HG02981 (cell line): ENCODE data around the gene HCN1.
"Not testable (repeated sequence)": the region's sequence is repeated elsewhere in the genome, so short reads cannot be mapped to it uniquely, and the experiment has no call there.

Experiments used
- ATAC-seq: cut with Tn5 transposase; IDR thresholded peaks from one replicate; pipeline ENCODE4 v1.9.1; 2021; ENCODE audit warnings: mild to moderate bottlenecking, moderate library complexity; ENCODE audit not compliant: unreplicated experiment

Gene HCN1

GRCh38 chr5:45622365-45622764 is 73.8 kb downstream of the HCN1 start:
- no peak for ATAC-seq

- ATAC-seq, result no peak
Observed at GRCh38 chr5:45617859-45618416, 78.2 kb downstream of the HCN1 start.

- ATAC-seq, result no peak
Observed at GRCh38 chr5:45609661-45610060, 86.5 kb downstream of the HCN1 start.

GRCh38 chr5:45604092-45604491 is 92.1 kb downstream of the HCN1 start:
- ATAC-seq, result no peak

GRCh38 chr5:45601424-45601823 is 94.8 kb downstream of the HCN1 start:
- ATAC-seq, result no peak

- ATAC-seq, result no peak
Observed at GRCh38 chr5:45596320-45596719, 99.9 kb downstream of the HCN1 start.

- ATAC-seq, result not testable (repeated sequence)
Observed at GRCh38 chr5:45586001-45586400, 110.2 kb downstream of the HCN1 start.

GRCh38 chr5:45578270-45578669 is 117.9 kb downstream of the HCN1 start:
- no peak for ATAC-seq

GRCh38 chr5:45568813-45569212 is 127.4 kb downstream of the HCN1 start:
- no peak for ATAC-seq

- ATAC-seq, result no peak
Observed at GRCh38 chr5:45542421-45542820, 153.8 kb downstream of the HCN1 start.

GRCh38 chr5:45533663-45534062 is 162.5 kb downstream of the HCN1 start:
- no peak for ATAC-seq

- ATAC-seq, result no peak
Observed at GRCh38 chr5:45532826-45533624, 163.2 kb downstream of the HCN1 start.

- no peak for ATAC-seq
Observed at GRCh38 chr5:45521067-45521466, 175.1 kb downstream of the HCN1 start.

GRCh38 chr5:45512521-45512920 is 183.7 kb downstream of the HCN1 start:
- ATAC-seq, result no peak

- no peak for ATAC-seq
Observed at GRCh38 chr5:45509371-45509770, 186.8 kb downstream of the HCN1 start.

- ATAC-seq, result no peak
Observed at GRCh38 chr5:45508135-45508534, 188.0 kb downstream of the HCN1 start.

- ATAC-seq, result no peak
Observed at GRCh38 chr5:45507178-45507577, 189.0 kb downstream of the HCN1 start.

- ATAC-seq, result not testable (repeated sequence)
Observed at GRCh38 chr5:45499006-45499405, 197.2 kb downstream of the HCN1 start.

- no peak for ATAC-seq
Observed at GRCh38 chr5:45491368-45491767, 204.8 kb downstream of the HCN1 start.

- ATAC-seq, result no peak
Observed at GRCh38 chr5:45484781-45485180, 211.4 kb downstream of the HCN1 start.

GRCh38 chr5:45454114-45454513 is 242.1 kb downstream of the HCN1 start:
- peak; percentile 73 for ATAC-seq

GRCh38 chr5:45444856-45445255 is 251.3 kb downstream of the HCN1 start:
- ATAC-seq, result not testable (repeated sequence)

- ATAC-seq, result no peak
Observed at GRCh38 chr5:45440466-45440865, 255.7 kb downstream of the HCN1 start.
